GM10248 (cell line): ENCODE measurements around the gene SHISA5.

Source experiments
- CTCF ChIA-PET: fragments of 300-600 bp; sonication (Branson Sonifier 250); formaldehyde crosslinking; extraction: SDS; loops from one replicate; lab custom pipeline; 2021; ENCODE audit warnings: antibody characterized with exemption; lab: Yijun Ruan, JAX
- POLR2A ChIA-PET: fragments of 350-650 bp; sonication (Branson Sonifier 250); formaldehyde crosslinking; extraction: SDS; loops from one replicate; lab custom pipeline; 2020; ENCODE audit warnings: antibody characterized with exemption; lab: Yijun Ruan, JAX
- DNase-seq: peaks from one replicate; pipeline ENCODE4 v3.0.0; 2012; ENCODE audit errors: extremely low spot score
- CTCF ChIP-seq: IDR thresholded peaks from 2 replicates; pipeline ENCODE4 v1.5.1; 2012; ENCODE audit warnings: mild to moderate bottlenecking, low read depth; ENCODE audit errors: extremely low read depth, missing control alignments, control extremely low read depth

SHISA5 gene

GRCh38 chr3:48430708-48431101, 73.3 kb downstream of the SHISA5 start:
- no peak for DNase-seq
- ChIA-PET CTCF (interaction anchor here (0.9 to 22.2 kb wide), 5 partner anchors 9 to 236 kb away, joined by 3 to 863 read pairs (median 4); partner anchors contain the start of genes CCDC51 and TMA7), POLR2A (no interaction called here)
- no peak for TF ChIP-seq CTCF

GRCh38 chr3:48429960-48430707, 73.8 kb downstream of the SHISA5 start, which contains the start of gene PLXNB1:
TSS of gene PLXNB1 (minus strand) at chr3:48430086. CDS start at chr3:48424611, 5,475 bp downstream.
- ChIA-PET CTCF (interaction anchor here (0.9 to 22.2 kb wide), 5 partner anchors 10 to 236 kb away, joined by 3 to 863 read pairs (median 4); partner anchors contain the start of genes CCDC51 and TMA7), POLR2A (no interaction called here)
- DNase-seq: no peak
- no peak for TF ChIP-seq CTCF

- peak; percentile 78 for DNase-seq
- no peak for TF ChIP-seq CTCF
- CTCF ChIA-PET: interaction anchor here (1.2 to 22.2 kb wide), 2 partner anchors 16 to 235 kb away, joined by 4 to 863 read pairs; no protein-coding TSS in a partner anchor
- POLR2A ChIA-PET: no interaction called here
These were observed 74.5 kb downstream of the SHISA5 start for GRCh38 chr3:48429317-48429959.

- no peak for DNase-seq
- CTCF ChIA-PET: interaction anchor here (1.2 to 22.2 kb wide), 2 partner anchors 16 to 234 kb away, joined by 4 to 863 read pairs; no protein-coding TSS in a partner anchor
- no peak for TF ChIP-seq CTCF
- POLR2A ChIA-PET: no interaction called here
These were observed 75.2 kb downstream of the SHISA5 start for GRCh38 chr3:48428572-48429316.

GRCh38 chr3:48428088-48428571, 75.8 kb downstream of the SHISA5 start:
- ChIA-PET POLR2A (no interaction called here), CTCF (interaction anchor here (22.2 to 30.6 kb wide), 2 partner anchors 3 to 15 kb away, joined by 863 read pairs; partner anchors contain the start of genes CCDC51, PLXNB1 and TMA7)
- no peak for TF ChIP-seq CTCF
- DNase-seq: no peak

- POLR2A ChIA-PET: no interaction called here
- no peak for DNase-seq
- CTCF ChIA-PET: interaction anchor here (22.2 to 30.6 kb wide), 2 partner anchors 4 to 15 kb away, joined by 863 read pairs; partner anchors contain the start of genes CCDC51, PLXNB1 and TMA7
- TF ChIP-seq CTCF: no peak
These were observed 76.4 kb downstream of the SHISA5 start for GRCh38 chr3:48427630-48427962.
